ENCODE data around the gene FKBP1C.
"Not testable (repeated sequence)": the region's sequence is repeated elsewhere in the genome, so short reads cannot be mapped to it uniquely, and the experiment has no call there.

GRCh38 chr6:63211343-63211742 is at the start of gene FKBP1C:
- not testable (repeated sequence) for TF ChIP-seq CTCF (conservative IDR thresholded peaks at IDR 0.05); ZFX (IDR thresholded peaks at IDR 0.05)

Measured in C4-2B (cell line).